ENCODE measurements around the gene WDR93. TPM values are rescaled to one million over a fixed set of nuclear protein-coding genes. Genes with fewer than 3 reads are reported as not detected.
A peak's percentile ranks its signal among the peaks of the same experiment; 100 is the strongest.

Gene WDR93
- total RNA-seq, 1 donor, result 0.09 TPM

- DNase-seq (ENCODE audit: low read depth), result peak; percentile 97
- TF ChIP-seq, protein P1, sequence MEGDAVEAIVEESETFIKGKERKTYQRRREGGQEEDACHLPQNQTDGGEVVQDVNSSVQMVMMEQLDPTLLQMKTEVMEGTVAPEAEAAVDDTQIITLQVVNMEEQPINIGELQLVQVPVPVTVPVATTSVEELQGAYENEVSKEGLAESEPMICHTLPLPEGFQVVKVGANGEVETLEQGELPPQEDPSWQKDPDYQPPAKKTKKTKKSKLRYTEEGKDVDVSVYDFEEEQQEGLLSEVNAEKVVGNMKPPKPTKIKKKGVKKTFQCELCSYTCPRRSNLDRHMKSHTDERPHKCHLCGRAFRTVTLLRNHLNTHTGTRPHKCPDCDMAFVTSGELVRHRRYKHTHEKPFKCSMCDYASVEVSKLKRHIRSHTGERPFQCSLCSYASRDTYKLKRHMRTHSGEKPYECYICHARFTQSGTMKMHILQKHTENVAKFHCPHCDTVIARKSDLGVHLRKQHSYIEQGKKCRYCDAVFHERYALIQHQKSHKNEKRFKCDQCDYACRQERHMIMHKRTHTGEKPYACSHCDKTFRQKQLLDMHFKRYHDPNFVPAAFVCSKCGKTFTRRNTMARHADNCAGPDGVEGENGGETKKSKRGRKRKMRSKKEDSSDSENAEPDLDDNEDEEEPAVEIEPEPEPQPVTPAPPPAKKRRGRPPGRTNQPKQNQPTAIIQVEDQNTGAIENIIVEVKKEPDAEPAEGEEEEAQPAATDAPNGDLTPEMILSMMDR (IDR thresholded peaks at IDR 0.05; ENCODE audit: insufficient read depth, low read length), result peak; percentile 30
- peak overlapping the region; percentile 55 for H3K4me3 ChIP-seq (ENCODE audit: low read depth, low read length)
Measured at GRCh38 chr15:89662893-89663626, 27.6 kb upstream of the WDR93 start.

DNA sequence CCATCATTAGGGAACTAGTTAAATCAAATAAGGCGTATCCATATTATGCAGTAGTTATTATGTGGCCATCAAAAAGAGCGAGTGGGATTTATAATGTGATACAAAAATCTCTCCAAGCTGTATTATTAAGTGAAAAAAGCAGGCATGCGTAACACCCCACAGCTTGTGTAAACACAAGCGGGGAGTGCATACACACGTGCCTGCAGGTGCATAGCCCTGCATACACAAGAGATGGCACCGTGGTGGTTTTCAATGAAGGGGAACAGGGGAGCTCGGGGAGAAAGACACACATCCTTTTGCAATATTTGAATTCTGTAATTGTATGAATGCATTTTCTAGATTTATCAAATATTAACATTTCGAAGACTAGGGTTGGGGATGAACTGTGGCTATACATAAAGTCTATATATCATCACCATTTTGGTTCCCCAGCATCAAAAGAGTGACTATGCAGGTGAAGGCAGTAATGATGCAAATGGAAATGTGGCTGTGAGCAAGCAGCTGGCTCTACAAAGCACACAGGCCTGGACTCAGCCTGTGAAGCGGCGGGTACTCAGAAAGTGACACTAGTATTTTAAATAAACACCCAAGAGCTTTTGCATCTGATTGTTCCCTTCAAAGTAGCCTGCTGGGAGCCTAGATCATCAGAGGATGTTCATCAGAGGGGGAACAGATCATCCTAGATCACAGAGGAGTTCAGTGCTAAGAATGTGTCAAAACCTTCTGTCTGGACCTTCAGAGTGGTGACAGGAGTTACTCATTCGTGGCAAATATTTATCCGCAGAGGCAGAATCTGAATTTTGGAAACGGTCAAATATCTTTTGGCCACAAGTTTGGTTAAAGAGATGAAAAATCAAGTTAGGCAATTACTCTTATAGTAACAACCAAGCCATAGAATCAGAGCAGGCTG lies 25.9 kb upstream of the WDR93 start:
- no peak for DNase-seq (ENCODE audit: low read depth)
- TF ChIP-seq, protein P1 (IDR thresholded peaks at IDR 0.05; ENCODE audit: insufficient read depth, low read length), result no peak
- H3K4me3 ChIP-seq (ENCODE audit: low read depth, low read length), result no peak overlapping the region

DNA sequence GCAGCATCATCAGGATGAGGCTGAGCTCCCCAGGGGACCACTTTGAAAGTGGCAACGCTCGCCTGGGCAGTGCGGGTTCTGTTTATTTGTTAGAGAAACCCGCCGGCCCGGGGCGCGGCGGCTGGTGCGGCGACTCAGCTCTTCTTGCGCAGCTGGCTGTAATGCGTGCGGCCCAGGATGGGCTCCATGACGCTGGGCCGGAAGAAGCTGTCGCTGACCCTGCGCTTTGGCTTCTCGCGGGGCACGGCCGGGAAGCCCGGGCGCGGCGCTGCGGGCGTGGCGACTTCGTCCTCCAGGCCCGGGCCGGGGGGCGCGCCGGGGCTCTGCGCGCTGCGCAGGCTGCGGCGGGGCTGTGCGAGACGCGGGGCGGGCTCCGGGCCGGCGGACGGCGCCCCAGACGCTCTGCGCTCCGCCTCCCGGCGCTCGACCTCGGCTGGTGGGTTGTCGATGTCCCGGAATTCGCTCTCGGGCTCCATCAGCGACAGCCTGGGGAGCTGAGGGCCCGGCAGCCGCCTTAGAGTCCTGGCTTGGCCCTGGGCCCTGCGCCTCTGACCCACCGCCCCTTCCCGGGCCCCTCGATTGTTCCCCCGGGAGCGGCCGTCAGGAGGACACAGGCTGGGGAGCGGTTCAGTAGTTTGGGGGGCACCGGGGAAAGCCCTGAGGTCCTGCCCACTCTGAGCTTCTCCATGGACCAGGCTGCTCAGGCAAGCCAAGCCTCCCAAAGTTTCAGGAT lies 25.0 kb upstream of the WDR93 start:
- DNase-seq (ENCODE audit: low read depth), result peak; percentile 53
- H3K4me3 ChIP-seq (ENCODE audit: low read depth, low read length), result peak overlapping the region; percentile 35
- TF ChIP-seq, protein P1 (IDR thresholded peaks at IDR 0.05; ENCODE audit: insufficient read depth, low read length), result no peak

DNA sequence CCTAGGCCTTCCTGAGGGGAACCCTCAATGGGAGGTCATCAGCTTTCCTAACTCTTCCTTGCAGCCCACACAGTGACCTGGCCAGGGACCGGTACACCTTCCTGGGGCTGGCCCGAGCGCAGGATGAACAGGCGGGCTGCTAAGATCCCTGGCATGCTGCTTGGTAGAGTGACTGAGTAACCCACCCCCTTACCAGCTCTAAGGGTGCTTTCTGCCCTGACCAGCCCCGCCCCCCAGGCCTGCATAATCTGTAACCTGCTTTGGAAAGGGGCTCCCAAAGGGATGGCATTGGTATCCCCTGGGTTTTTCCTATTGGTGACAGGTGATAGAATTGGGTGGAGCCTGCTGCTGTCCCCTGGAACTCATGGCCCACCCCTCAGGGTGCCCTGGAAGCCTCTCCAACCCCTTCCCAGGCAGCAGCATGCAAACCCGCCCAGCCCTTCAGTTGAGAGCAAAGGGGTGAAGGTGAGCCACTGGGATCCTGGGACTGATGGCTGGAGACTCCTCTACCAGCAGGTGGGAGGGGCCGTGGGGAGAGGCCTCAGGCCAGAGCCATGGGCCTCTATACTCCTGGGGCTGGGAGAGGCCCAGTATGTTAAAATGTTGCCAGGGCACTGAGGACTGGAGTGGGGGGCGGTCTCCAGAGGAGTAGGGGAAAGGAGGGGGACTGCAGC lies 24.3 kb upstream of the WDR93 start:
- TF ChIP-seq, protein P1 (IDR thresholded peaks at IDR 0.05; ENCODE audit: insufficient read depth, low read length), result no peak
- no peak for DNase-seq (ENCODE audit: low read depth)
- no peak overlapping the region for H3K4me3 ChIP-seq (ENCODE audit: low read depth, low read length)

- TF ChIP-seq, protein P1 (IDR thresholded peaks at IDR 0.05; ENCODE audit: insufficient read depth, low read length), result no peak
- no peak for DNase-seq (ENCODE audit: low read depth)
- H3K4me3 ChIP-seq (ENCODE audit: low read depth, low read length), result no peak overlapping the region
Measured at GRCh38 chr15:89666858-89667705, 23.5 kb upstream of the WDR93 start.
